AG09319 (cell line): ENCODE measurements around the gene TNFAIP2.

Experiments
- DNase-seq: peaks from one replicate; pipeline ENCODE4 v3.0.0-alpha.2; 2010; ENCODE audit warnings: low read depth; ENCODE audit errors: extremely low read depth
- TF ChIP-seq, protein P1 (sequence below): IDR thresholded peaks from 2 replicates; pipeline ENCODE4 v1.5.1; 2011; ENCODE audit warnings: low read depth, mild to moderate bottlenecking, inconsistent platforms, low read length, moderate library complexity

TNFAIP2 gene

GRCh38 chr14:103155826-103156394, 32.6 kb downstream of the TNFAIP2 start:
- DNase-seq, result no peak
- TF ChIP-seq, protein P1, sequence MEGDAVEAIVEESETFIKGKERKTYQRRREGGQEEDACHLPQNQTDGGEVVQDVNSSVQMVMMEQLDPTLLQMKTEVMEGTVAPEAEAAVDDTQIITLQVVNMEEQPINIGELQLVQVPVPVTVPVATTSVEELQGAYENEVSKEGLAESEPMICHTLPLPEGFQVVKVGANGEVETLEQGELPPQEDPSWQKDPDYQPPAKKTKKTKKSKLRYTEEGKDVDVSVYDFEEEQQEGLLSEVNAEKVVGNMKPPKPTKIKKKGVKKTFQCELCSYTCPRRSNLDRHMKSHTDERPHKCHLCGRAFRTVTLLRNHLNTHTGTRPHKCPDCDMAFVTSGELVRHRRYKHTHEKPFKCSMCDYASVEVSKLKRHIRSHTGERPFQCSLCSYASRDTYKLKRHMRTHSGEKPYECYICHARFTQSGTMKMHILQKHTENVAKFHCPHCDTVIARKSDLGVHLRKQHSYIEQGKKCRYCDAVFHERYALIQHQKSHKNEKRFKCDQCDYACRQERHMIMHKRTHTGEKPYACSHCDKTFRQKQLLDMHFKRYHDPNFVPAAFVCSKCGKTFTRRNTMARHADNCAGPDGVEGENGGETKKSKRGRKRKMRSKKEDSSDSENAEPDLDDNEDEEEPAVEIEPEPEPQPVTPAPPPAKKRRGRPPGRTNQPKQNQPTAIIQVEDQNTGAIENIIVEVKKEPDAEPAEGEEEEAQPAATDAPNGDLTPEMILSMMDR, result no peak

DNA sequence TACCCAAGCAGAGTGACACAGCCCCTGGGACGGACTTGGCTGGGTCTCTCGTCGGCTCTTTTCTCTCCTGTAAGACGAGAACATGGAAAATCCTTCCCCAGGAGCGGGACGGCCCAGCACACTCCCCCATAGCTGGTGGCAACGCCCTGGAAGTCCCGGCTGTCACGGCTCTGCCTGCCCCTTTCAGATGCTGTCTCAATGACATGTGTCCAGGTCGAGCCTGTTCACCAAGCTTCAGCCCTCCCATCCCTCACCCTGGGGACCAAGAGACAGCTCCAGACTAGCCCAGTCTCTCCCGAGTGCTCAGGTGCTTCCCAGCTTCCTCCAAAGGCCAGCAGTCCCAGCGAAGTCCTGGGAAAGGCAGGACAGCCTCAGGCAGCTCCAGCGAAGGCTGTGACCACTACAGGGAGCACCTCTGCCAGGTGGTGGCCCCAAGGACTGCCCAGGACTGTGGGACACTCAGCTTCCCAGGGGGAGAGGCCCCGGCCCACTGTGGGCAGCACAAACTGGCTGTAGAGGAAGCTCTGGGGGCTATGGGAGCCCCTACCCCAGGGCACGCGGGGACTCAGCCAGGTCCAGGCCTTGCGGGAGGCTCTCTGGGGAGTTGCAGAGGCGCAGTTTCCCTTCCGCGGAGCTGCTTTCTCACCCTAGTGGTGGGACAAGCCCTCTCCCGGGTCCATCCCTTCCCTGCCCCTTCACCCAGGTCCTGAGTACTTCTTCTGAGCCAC, 33.6 kb downstream of the TNFAIP2 start:
- TF ChIP-seq, protein P1, result no peak

GRCh38 chr14:103157969-103158368, 34.7 kb downstream of the TNFAIP2 start:
- no peak for DNase-seq
- TF ChIP-seq, protein P1, result no peak

More for the DNA sequence above, 33.6 kb downstream of the TNFAIP2 start:
- no peak for DNase-seq

DNA sequence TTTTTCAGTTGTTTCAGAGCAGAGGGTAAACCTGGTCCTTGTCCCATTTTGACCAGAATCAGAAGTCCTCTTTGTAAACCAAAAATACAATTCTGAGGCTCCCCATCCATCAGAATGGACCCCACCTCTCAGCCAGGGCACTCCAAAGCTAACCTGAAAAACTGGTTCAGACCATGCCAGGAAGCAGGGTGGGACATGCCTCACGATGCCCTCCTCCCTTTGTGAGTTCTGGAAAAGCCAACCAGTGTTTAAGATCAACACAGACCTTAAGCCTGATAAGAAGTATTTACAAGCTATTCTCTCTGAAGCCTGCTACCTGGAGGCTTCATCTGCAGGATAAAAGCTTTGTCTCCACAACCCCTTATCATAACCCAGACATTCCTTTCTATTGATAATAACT, 35.4 kb downstream of the TNFAIP2 start:
- TF ChIP-seq, protein P1, result no peak

DNA sequence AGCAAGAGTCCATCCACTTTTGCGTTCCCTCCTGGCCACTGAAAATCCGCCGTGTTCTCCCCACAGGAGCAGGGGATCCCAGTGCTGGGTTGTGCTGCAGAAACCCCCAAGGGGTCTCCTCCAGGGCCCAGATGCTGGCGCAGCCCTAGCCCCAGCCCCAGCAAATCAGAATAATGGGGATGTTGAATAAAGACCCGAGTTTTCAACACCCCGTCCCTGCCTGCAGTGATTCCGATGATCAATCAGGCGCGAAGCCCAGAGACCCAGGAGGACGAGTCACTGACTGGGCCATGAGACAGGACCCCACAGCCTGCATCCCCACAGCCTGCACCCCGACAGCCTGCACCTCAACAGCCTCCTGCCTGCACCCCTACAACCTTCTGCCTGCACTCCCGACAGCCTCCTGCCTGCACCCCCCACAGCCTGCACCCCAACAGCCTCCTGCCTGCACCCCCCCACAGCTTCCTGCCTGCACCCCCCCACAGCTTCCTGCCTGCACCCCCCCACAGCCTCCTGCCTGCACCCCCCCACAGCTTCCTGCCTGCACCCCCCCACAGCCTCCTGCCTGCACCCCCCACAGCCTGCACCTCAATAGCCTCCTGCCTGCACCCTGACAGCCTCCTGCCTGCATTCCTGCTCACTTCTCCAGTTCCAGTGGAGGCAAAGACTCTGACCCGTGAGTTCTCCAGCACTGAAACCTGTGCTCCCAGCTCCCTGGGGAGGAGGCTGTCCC, 37.2 kb downstream of the TNFAIP2 start:
- DNase-seq, result no peak
- TF ChIP-seq, protein P1, result no peak

More for the DNA sequence above, 35.4 kb downstream of the TNFAIP2 start:
- no peak for DNase-seq

GRCh38 chr14:103161054-103161397, 37.8 kb downstream of the TNFAIP2 start:
- no peak for DNase-seq

GRCh38 chr14:103163199-103163598, 39.9 kb downstream of the TNFAIP2 start:
- DNase-seq, result no peak
- TF ChIP-seq, protein P1, result no peak

More at GRCh38 chr14:103161054-103161397, 37.8 kb downstream of the TNFAIP2 start:
- TF ChIP-seq, protein P1, result no peak
